GM21381 (cell line): ENCODE measurements around the gene ELOVL2.
"Not testable (repeated sequence)": the region's sequence is repeated elsewhere in the genome, so short reads cannot be mapped to it uniquely, and the experiment has no call there.

Source experiments
- ATAC-seq: cut with Tn5 transposase; IDR thresholded peaks from one replicate; pipeline ENCODE4 v1.9.1; 2021; ENCODE audit warnings: mild to moderate bottlenecking, moderate library complexity; ENCODE audit not compliant: unreplicated experiment

Gene ELOVL2

DNA sequence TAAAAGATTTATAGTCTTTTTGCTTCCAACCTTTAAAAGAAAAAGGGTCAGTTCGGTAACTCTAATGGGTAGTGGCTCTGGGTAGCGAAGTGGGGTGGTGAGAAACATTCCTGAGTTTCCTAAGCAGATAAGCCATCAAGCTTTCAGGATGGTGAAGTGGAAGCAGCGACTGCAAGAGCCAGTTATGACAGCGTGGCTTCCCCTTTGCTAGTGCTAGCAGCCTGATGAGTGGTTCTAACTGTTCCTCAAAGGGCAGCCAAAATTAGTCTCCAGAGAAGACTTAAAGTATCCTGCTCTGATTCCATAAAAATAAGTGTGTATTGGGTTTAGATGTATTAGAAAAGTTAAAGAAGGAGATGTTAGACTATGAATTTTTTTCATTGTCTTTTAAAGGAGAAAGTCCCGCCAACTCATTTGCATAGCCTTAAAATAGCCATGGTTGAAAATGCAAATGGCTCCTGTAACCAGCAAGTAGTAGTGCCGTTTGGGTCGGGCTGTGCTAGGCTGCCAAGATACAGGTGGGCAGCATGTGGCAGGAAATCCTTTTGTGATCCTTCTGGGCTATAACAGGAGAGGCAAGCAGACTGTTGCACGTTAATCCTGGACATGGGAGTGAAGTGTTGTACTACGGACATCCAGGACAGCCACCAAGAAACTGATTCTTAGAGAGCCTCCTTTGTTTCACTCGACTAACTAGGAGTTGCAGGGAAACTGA, 18.0 kb downstream of the ELOVL2 start:
- peak; percentile 79 for ATAC-seq

GRCh38 chr6:11025130-11025529, 19.0 kb downstream of the ELOVL2 start:
- ATAC-seq, result no peak

DNA sequence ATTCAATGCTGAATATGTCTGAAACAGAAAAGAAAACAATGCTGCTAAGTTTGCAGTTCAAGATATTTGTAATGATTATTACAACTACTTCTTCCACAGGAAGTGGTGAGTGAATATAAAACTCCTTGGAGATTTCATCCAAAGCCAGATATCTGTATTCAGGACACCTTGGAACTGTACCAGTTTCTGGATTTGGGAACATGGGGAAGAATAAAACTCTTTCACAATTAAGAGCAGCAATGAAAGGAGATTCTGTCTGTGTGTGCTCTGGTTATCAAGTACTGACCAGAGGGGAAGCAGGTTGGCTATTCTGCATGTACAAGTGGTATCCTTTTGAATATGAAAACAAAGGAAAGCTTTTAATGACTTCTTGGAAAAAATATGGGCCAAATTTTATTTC, 21.1 kb downstream of the ELOVL2 start:
- no peak for ATAC-seq

DNA sequence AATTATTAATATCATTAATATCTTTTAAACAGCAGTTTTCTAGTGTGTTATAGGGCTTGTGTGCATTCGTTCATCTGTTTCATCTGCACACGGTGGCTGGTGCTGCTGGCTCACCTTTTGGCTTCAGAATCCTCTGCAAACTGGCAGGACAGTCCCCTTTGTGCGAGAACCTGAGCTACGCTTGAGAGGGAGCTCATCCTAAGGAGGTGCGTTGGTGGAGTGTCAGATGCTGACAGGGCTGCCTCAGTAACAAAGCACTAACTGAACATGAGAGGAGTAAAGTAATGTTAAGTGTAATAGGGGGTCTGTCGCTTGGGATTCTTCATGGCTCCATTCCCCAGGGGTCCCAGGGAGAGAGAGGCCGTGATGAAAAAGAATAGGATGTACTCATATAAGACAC, 22.4 kb downstream of the ELOVL2 start:
- ATAC-seq, result no peak

- no peak for ATAC-seq
These were observed 23.1 kb downstream of the ELOVL2 start for GRCh38 chr6:11021003-11021402.

- no peak for ATAC-seq
These were observed 25.9 kb downstream of the ELOVL2 start for GRCh38 chr6:11018225-11018624.

- ATAC-seq, result no peak
These were observed 27.0 kb downstream of the ELOVL2 start for GRCh38 chr6:11017090-11017489.

GRCh38 chr6:11016452-11016851, 27.7 kb downstream of the ELOVL2 start:
- no peak for ATAC-seq

DNA sequence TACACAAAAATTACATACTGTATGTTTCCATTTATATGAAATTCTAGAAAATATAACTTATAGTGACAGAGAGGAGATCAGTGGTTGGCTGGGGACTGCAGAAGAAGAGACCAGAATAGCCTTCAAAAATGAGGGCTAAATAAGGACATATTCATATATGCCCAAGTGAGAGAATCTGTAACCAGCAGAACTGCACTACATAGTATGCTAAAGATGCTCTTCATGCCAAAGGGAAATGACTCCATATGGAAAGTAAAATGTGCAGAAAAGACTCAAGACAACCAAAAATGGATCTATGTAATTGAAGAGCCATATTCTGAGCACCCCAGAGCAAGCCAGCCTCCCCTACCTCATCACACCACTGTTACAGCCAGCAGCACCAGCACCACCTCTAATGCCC, 29.0 kb downstream of the ELOVL2 start:
- ATAC-seq, result no peak

DNA sequence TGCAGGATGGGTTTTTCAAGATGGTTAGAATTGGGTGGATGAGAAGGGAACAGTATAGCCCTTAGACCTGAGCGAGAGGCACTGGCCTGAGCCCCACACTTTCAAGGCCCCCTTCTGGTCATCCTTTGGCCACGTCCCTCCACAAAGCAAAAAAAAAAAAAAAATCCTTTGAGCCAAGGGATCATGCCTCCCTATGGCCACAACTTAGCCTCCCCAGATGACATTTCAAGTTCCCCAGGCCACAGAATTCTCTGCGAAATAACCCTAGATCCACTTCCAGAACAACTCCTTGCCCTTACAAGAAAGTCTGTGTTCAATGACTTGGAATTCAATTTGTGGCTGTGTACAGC, 30.4 kb downstream of the ELOVL2 start:
- ATAC-seq, result no peak

DNA sequence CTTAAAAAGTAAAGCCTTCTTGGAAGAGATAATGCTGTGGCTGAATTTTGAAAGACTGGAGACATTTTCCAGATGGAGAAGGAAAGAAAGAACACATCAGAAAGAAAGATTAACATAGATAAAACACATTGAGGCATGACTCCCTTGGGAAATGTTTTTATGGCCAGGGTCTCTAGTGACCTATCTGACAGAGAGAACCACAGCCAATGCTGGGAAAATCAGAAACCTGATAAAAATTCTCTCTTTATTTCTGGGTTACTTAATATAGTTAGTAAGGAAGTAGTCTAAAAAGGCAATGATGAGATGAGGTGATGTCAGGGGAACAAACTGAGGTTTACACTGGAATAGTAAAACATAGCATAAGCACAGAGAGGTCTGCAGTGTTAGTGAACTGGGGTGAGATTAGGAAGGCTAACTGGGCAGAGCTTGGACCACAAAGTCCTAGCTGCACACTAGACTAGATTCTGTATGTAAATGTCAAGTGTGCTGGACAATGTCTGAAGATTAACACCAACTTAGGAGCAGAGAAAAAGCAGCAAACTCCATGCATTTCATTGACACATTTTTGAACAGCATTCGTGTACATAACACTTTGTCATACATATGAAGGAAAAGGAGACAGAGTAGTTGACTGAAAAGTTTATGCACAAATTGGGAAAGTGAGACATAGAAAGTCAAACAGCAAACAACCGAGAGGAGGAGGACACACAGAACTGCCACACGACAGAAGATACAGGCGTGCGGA, 31.0 kb downstream of the ELOVL2 start:
- ATAC-seq, result no peak

DNA sequence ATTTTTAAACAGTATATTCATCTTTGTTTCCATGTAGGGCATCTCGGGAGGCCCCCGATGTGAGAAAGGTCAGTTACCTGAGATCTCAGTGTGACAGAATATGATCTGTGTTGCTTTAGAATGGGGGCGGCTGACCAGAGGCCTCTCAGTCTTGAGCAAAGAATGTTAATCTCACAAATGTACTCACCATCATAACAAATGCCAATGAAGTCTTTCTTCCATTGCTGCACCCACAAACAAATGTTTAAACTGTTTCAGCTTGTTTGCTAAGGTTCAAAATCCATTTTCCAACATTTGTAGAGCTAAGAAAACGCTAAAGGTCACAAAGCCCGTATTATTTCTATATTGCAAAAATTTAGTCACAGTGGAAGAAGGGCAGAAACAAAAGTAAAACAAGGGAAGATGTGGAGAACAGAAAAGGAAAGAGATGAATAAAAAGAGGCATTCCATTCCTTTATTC, 31.8 kb downstream of the ELOVL2 start:
- ATAC-seq, result no peak

DNA sequence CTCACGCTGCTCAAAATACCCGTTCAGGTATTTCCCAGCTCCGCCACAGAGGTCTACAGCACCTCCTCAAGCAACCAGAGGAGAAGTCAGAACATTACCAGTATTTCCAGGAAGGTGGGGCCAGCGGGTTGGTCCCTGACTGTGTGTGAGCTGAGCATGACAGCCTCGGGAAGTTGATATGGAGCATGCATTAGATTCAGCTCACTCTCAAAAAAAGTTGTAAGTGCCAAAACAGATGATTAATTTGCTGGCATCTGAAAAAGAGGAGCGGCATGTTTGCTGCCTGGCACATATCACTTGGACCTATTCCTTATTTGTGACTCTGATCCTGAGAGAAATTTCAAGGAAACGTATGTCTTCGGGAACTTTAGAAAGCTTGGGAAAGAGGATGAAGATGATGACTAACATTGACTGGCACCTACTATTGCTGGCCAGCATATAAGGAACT, 32.3 kb downstream of the ELOVL2 start:
- ATAC-seq, result no peak

DNA sequence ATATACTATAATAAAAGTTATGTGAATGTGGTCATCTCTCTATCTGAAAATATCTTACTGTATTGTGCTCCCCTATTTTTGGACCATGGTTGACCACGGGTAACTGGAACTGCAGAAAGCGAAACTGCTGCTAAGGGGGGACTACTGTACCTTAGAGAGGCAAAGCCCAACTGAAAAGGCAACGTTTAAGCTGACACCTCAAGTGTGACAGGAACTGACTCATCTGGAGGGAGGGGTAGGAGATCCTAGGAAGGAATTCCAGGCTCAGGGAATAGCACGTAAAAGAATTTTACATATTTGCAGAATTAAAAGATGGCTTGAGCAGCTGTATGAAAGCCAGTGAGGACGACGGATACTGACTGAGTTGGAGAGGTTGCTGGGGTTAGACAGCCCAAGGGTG, 34.8 kb downstream of the ELOVL2 start:
- no peak for ATAC-seq

- ATAC-seq, result no peak
These were observed 35.3 kb downstream of the ELOVL2 start for GRCh38 chr6:11008821-11009220.

GRCh38 chr6:11007715-11008608, 36.1 kb downstream of the ELOVL2 start:
- no peak for ATAC-seq

GRCh38 chr6:11006061-11006460, 38.0 kb downstream of the ELOVL2 start:
- no peak for ATAC-seq

DNA sequence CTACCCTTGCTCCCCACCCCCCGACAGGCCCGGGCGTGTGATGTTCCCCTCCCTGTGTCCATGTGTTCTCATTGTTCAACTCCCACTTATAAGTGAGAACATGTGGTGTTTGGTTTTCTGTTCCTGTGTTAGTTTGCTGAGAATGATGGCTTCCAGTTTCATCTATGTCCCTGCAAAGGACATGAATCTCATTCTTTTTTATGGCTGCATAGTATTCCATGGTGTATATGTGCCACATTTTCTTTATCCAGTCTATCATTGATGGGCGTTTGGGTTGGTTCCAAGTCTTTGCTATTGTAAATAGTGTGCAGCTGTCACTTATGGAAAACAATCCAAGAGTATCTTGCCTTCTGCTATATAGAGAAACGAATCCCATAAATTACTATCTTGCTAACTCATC, 40.8 kb downstream of the ELOVL2 start:
- ATAC-seq, result not testable (repeated sequence)

- ATAC-seq, result no peak
These were observed 41.9 kb downstream of the ELOVL2 start for GRCh38 chr6:11002176-11002575.

- ATAC-seq, result no peak
These were observed 44.1 kb downstream of the ELOVL2 start for GRCh38 chr6:10999994-11000393.

- no peak for ATAC-seq
These were observed 48.9 kb downstream of the ELOVL2 start for GRCh38 chr6:10995114-10995707.
